ENCODE data around the gene SCP2D1. TPM values are rescaled to one million over a fixed set of nuclear protein-coding genes. Genes with fewer than 3 reads are reported as not detected.
"Not testable (repeated sequence)": the region's sequence is repeated elsewhere in the genome, so short reads cannot be mapped to it uniquely, and the experiment has no call there.

The SCP2D1 gene
- total RNA-seq, 4 donors from 2014 or later = not detected

GRCh38 chr20:18783385-18783959 lies 30.1 kb upstream of the SCP2D1 start:
- Histone ChIP-seq H3K27me3 (no peaks in the 10 kb centered on the region), H3K4me3 (no peak overlapping the region), H3K36me3 (no peaks in the 10 kb centered on the region), H3K27ac (no peak overlapping the region), H3K9me3 (no peaks in the 10 kb centered on the region), H3K4me1 (no peaks in the 10 kb centered on the region)
- 67 to 85% methylated on average over 1 to 5 of the region's 5 CpGs for WGBS, 2 donors (ENCODE audit: low coverage in 1 of 2)
- in situ Hi-C loops (cut with MboI; ENCODE audit: low pct_ligation_motif_present in 1 of 4, low pct_unique_long_range_greater_than_20kb in 1 of 4, low sequenced_read_pairs in 3 of 4) (no loop called here), intact Hi-C loops (cut with DNase I; ENCODE audit: low total_unique reads) (no loop called here)
- no peak for TF ChIP-seq POLR2A (IDR thresholded peaks at IDR 0.05)
- TF ChIP-seq POLR2AphosphoS5 (IDR thresholded peaks at IDR 0.05) = no peak
- TF ChIP-seq EP300 (IDR thresholded peaks at IDR 0.05; ENCODE audit: low read depth) = no peak
- TF ChIP-seq CTCF (IDR thresholded peaks at IDR 0.05) = no peak
- no peak for DNase-seq

GRCh38 chr20:18787046-18787445 lies 26.5 kb upstream of the SCP2D1 start:
- in situ Hi-C loops (cut with MboI; ENCODE audit: low pct_ligation_motif_present in 1 of 4, low pct_unique_long_range_greater_than_20kb in 1 of 4, low sequenced_read_pairs in 3 of 4); DNase-seq; H3K4me3 ChIP-seq; H3K9me3 ChIP-seq; intact Hi-C loops (cut with DNase I; ENCODE audit: low total_unique reads); H3K27me3 ChIP-seq; H3K36me3 ChIP-seq; H3K4me1 ChIP-seq; H3K27ac ChIP-seq: not testable (repeated sequence)
- WGBS, 2 donors (ENCODE audit: low coverage in 1 of 2) = 93% methylated on average over 2 of the region's 2 CpGs; no CpG with 5 or more reads in 1 of the 2 donors

DNA sequence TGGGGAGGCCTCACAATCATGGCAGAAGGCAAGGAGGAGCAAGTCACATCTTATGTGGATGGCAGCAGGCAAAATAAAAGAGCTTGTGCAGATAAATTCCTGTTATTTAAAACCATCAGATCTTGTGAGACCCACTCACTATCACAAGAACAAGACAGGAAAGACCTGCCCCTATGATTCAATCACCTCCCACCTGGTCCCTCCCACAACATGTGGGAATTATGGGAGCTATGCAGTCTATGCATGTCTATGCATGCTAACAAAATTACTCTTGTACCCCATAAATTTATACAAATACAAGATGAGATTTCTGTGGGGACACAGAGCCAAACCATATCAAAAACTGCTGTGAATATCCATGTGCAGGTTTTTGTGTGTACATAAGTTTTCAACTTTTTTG lies 25.6 kb upstream of the SCP2D1 start:
- no peaks in the 10 kb centered on the region for H3K4me1 ChIP-seq
- H3K4me3 ChIP-seq = no peak overlapping the region
- no peak for DNase-seq
- H3K27ac ChIP-seq = no peak overlapping the region
- in situ Hi-C loops (cut with MboI; ENCODE audit: low pct_ligation_motif_present in 1 of 4, low pct_unique_long_range_greater_than_20kb in 1 of 4, low sequenced_read_pairs in 3 of 4) = no loop called here
- H3K36me3 ChIP-seq = no peaks in the 10 kb centered on the region
- intact Hi-C loops (cut with DNase I; ENCODE audit: low total_unique reads) = no loop called here
- TF ChIP-seq EP300 (IDR thresholded peaks at IDR 0.05; ENCODE audit: low read depth) = no peak
- H3K27me3 ChIP-seq = no peaks in the 10 kb centered on the region
- H3K9me3 ChIP-seq = no peaks in the 10 kb centered on the region

DNA sequence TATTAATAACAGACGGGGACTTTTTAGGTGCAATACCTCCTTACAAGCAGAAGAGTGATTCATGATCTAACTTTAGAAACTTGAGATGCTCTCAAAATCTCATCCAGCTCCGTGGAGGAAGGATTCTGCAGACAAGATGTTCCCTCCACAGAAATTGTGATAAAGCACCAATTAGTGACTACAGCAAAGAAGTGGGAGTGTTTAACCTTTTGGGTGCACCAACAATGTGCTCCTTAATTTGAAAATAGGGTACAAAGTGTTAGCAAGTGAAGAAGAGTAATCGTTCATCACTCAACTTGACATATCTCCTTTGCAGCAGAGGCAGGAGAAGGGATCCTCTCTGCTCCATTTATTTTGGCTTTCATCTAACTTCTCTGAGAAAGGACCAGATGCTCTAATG lies 22.8 kb upstream of the SCP2D1 start:
- Histone ChIP-seq H3K27me3 (no peaks in the 10 kb centered on the region), H3K4me1 (peaks cover 0 to 10% (median 2%) of the 10 kb centered on the region in 4 donors), H3K27ac (no peak overlapping the region), H3K9me3 (no peaks in the 10 kb centered on the region), H3K36me3 (no peaks in the 10 kb centered on the region), H3K4me3 (no peak overlapping the region)
- TF ChIP-seq CTCF (IDR thresholded peaks at IDR 0.05) (no peak), POLR2AphosphoS5 (IDR thresholded peaks at IDR 0.05) (no peak), POLR2A (IDR thresholded peaks at IDR 0.05) (no peak), EP300 (IDR thresholded peaks at IDR 0.05; ENCODE audit: low read depth) (no peak)
- intact Hi-C loops (cut with DNase I; ENCODE audit: low total_unique reads) (no loop called here), in situ Hi-C loops (cut with MboI; ENCODE audit: low pct_ligation_motif_present in 1 of 4, low pct_unique_long_range_greater_than_20kb in 1 of 4, low sequenced_read_pairs in 3 of 4) (no loop called here)
- no peak for DNase-seq
- 71 to 79% methylated on average over 2 to 3 of the region's 3 CpGs for WGBS, 2 donors (ENCODE audit: low coverage in 1 of 2)

- intact Hi-C loops (cut with DNase I; ENCODE audit: low total_unique reads) (no loop called here), in situ Hi-C loops (cut with MboI; ENCODE audit: low pct_ligation_motif_present in 1 of 4, low pct_unique_long_range_greater_than_20kb in 1 of 4, low sequenced_read_pairs in 3 of 4) (no loop called here)
- Histone ChIP-seq H3K4me3 (peak overlapping the region; percentile 49 to 65 (median 58)), H3K9me3 (no peaks in the 10 kb centered on the region), H3K36me3 (no peaks in the 10 kb centered on the region), H3K4me1 (peaks cover 0 to 10% (median 2%) of the 10 kb centered on the region in 4 donors), H3K27ac (peak overlapping the region; percentile 77 to 89 (median 85)), H3K27me3 (no peaks in the 10 kb centered on the region)
- DNase-seq = peak; percentile 91
- 0 to 13% methylated on average over 2 to 17 of the region's 29 CpGs for WGBS, 2 donors (ENCODE audit: low coverage in 1 of 2)
- TF ChIP-seq EP300 (IDR thresholded peaks at IDR 0.05; ENCODE audit: low read depth) (no peak), CTCF (IDR thresholded peaks at IDR 0.05) (no peak), POLR2AphosphoS5 (IDR thresholded peaks at IDR 0.05) (peak; percentile 78 to 84 (median 84)), POLR2A (IDR thresholded peaks at IDR 0.05) (peak; percentile 63)
Observed at GRCh38 chr20:18793625-18794427, 19.8 kb upstream of the SCP2D1 start.
